OCI-LY3 (cell line): ENCODE measurements around the gene FLCN.

Experiments
- H2AFZ ChIP-seq: fragments of 200-600, 300-600 bp; shearing (Covaris generic); 2 replicates; pipeline ENCODE4 v1.6.0; 2014; ENCODE audit warnings: antibody characterized with exemption, low read depth, low read length
- H3K27ac ChIP-seq: fragments of 200-600, 300-600 bp; sonication (generic); 2 replicates; pipeline ENCODE4 v1.5.1; 2014; ENCODE audit warnings: mild to moderate bottlenecking, low read length, moderate library complexity, mixed read lengths
- H3K27me3 ChIP-seq: fragments of 200-600, 300-600 bp; sonication (generic); 2 replicates; pipeline ENCODE4 v1.6.1; 2014; ENCODE audit warnings: low read depth, low read length, mixed read lengths
- H3K36me3 ChIP-seq: fragments of 200-600, 300-600 bp; sonication (generic); replicated peaks from 2 replicates; pipeline ENCODE3; 2014; ENCODE audit warnings: low read depth, low read length, mixed read lengths
- H3K4me1 ChIP-seq: fragments of 300-600, 200-600 bp; sonication (generic); 2 replicates; pipeline ENCODE4 v1.6.1; 2014; ENCODE audit warnings: low read length, mixed read lengths
- H3K4me2 ChIP-seq: fragments of 200-600, 300-600 bp; sonication (generic); 2 replicates; pipeline ENCODE4 v1.6.1; 2014; ENCODE audit warnings: low read length, mixed read lengths
- H3K4me3 ChIP-seq: fragments of 300-600, 200-600 bp; sonication (generic); 2 replicates; pipeline ENCODE4 v1.5.1; 2014; ENCODE audit warnings: antibody characterized with exemption, mild to moderate bottlenecking, low read length, moderate library complexity
- H3K79me2 ChIP-seq: fragments of 300-600, 200-600 bp; shearing (Covaris generic); 2 replicates; pipeline ENCODE4 v1.6.1; 2014; ENCODE audit warnings: mild to moderate bottlenecking, low read length, mixed read lengths
- H3K9ac ChIP-seq: fragments of 300-600, 200-600 bp; shearing (Covaris generic); 2 replicates; pipeline ENCODE4 v1.6.0; 2014; ENCODE audit warnings: mild to moderate bottlenecking, low read length, moderate library complexity
- H3K9me3 ChIP-seq: fragments of 200-600, 300-600 bp; shearing (Covaris generic); 2 replicates; pipeline ENCODE4 v1.6.1; 2014; ENCODE audit warnings: low read length, mixed read lengths; ENCODE audit not compliant: insufficient read depth
- H4K20me1 ChIP-seq: fragments of 200-600, 300-600 bp; sonication (generic); 2 replicates; pipeline ENCODE4 v1.6.1; 2016; ENCODE audit warnings: low read length, mixed read lengths; ENCODE audit not compliant: insufficient read depth
- EZH2phosphoT487 ChIP-seq: fragments of 200-600 bp; shearing (Covaris generic); IDR thresholded peaks from 2 replicates; pipeline ENCODE4 v1.6.1; 2018; ENCODE audit warnings: antibody characterized with exemption, mixed run types, low read depth
- TF ChIP-seq, protein P1 (sequence below): fragments of 200-600, 300-600 bp; sonication (generic); IDR thresholded peaks from 2 replicates; pipeline ENCODE4 v1.5.1; 2014; ENCODE audit warnings: antibody characterized with exemption, low read length, low read depth

The FLCN gene

GRCh38 chr17:17254036-17254435, 17.1 kb upstream of the FLCN start:
- Histone ChIP-seq H3K4me1 (no peaks in the 10 kb centered on the region), H3K9ac (no peak overlapping the region), H3K27me3 (no peaks in the 10 kb centered on the region), H3K4me3 (no peak overlapping the region), H3K79me2 (no peaks in the 10 kb centered on the region), H3K27ac (no peak overlapping the region), H3K9me3 (no peaks in the 10 kb centered on the region), H3K4me2 (no peak overlapping the region), H2AFZ (no peak overlapping the region), H3K36me3 (peaks cover 13% of the 10 kb centered on the region), H4K20me1 (no peaks in the 10 kb centered on the region)
- no peak for TF ChIP-seq EZH2phosphoT487
- TF ChIP-seq, protein P1, sequence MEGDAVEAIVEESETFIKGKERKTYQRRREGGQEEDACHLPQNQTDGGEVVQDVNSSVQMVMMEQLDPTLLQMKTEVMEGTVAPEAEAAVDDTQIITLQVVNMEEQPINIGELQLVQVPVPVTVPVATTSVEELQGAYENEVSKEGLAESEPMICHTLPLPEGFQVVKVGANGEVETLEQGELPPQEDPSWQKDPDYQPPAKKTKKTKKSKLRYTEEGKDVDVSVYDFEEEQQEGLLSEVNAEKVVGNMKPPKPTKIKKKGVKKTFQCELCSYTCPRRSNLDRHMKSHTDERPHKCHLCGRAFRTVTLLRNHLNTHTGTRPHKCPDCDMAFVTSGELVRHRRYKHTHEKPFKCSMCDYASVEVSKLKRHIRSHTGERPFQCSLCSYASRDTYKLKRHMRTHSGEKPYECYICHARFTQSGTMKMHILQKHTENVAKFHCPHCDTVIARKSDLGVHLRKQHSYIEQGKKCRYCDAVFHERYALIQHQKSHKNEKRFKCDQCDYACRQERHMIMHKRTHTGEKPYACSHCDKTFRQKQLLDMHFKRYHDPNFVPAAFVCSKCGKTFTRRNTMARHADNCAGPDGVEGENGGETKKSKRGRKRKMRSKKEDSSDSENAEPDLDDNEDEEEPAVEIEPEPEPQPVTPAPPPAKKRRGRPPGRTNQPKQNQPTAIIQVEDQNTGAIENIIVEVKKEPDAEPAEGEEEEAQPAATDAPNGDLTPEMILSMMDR = no peak

DNA sequence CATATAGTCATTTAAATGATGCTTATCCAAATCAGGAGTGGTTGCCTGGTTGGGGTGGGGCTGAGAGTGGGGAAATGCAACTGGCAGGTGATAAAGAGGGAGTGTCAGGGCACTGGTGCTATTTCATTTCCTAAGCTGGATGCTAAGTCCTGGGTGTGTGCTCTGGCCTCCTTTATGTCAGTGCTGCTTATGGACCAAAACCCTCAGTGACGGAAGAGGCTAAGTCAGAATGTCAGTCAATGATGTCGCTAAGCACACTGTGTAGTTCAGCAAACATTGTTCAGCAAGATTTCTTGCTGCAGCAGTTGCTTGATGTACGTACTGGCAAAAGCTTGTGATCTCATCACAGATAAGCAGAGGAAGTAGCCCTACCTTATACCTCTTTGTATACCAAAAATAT, 16.4 kb upstream of the FLCN start:
- Histone ChIP-seq H3K27me3 (no peaks in the 10 kb centered on the region), H3K27ac (no peak overlapping the region)
- TF ChIP-seq, protein P1 = no peak
- no peak for TF ChIP-seq EZH2phosphoT487

GRCh38 chr17:17252149-17252661, 15.2 kb upstream of the FLCN start:
- peaks cover 7% of the 10 kb centered on the region for H3K36me3 ChIP-seq
- no peaks in the 10 kb centered on the region for H3K79me2 ChIP-seq
- H3K4me1 ChIP-seq = no peaks in the 10 kb centered on the region
- no peak overlapping the region for H3K4me3 ChIP-seq
- H2AFZ ChIP-seq = no peak overlapping the region
- no peaks in the 10 kb centered on the region for H3K27me3 ChIP-seq
- no peaks in the 10 kb centered on the region for H3K9me3 ChIP-seq
- H3K27ac ChIP-seq = no peak overlapping the region
- TF ChIP-seq EZH2phosphoT487 = no peak
- TF ChIP-seq, protein P1 = no peak
- no peak overlapping the region for H3K9ac ChIP-seq
- no peak overlapping the region for H3K4me2 ChIP-seq
- H4K20me1 ChIP-seq = no peaks in the 10 kb centered on the region

More for the DNA sequence above, 16.4 kb upstream of the FLCN start:
- H3K9ac ChIP-seq = no peak overlapping the region
- H3K79me2 ChIP-seq = no peaks in the 10 kb centered on the region
- no peak overlapping the region for H3K4me3 ChIP-seq
- H3K4me2 ChIP-seq = no peak overlapping the region
- H3K9me3 ChIP-seq = no peaks in the 10 kb centered on the region
- no peaks in the 10 kb centered on the region for H4K20me1 ChIP-seq
- peaks cover 12% of the 10 kb centered on the region for H3K36me3 ChIP-seq
- no peak overlapping the region for H2AFZ ChIP-seq
- H3K4me1 ChIP-seq = no peaks in the 10 kb centered on the region

DNA sequence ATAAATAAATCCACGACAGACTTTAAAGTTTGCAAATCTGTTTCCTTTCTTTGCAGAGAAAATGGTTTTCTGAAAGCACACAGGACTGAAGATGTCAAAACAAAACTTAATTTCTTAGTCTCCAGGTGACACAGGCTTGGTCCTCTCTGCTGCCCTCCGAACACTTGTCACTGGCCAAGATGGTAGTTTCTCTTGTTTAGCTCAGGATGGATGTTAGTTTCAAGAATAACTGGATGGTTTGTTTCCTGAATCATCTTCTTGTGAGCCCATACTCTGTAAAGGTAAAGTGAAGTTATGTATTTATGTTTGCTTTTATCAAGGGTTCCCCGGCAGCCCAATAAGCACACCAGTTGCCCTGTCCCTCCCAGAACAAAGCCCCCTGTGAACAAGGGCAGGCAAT, 9.9 kb upstream of the FLCN start:
- Histone ChIP-seq H3K36me3 (peaks cover 5% of the 10 kb centered on the region), H2AFZ (no peak overlapping the region), H4K20me1 (no peaks in the 10 kb centered on the region), H3K4me2 (no peak overlapping the region), H3K27ac (no peak overlapping the region), H3K9ac (no peak overlapping the region), H3K27me3 (no peaks in the 10 kb centered on the region), H3K79me2 (no peaks in the 10 kb centered on the region), H3K9me3 (no peaks in the 10 kb centered on the region), H3K4me3 (no peak overlapping the region), H3K4me1 (no peaks in the 10 kb centered on the region)
- TF ChIP-seq, protein P1 = no peak
- no peak for TF ChIP-seq EZH2phosphoT487
